Skin epidermis (tissue), 12 donors: ENCODE measurements around the gene SPSB3.
"Not testable (repeated sequence)": the region's sequence is repeated elsewhere in the genome, so short reads cannot be mapped to it uniquely, and the experiment has no call there.

ENCODE experiments used
- H3K27ac ChIP-seq, 21 experiments: fragments of 200-600 bp; sonication (generic) in 11 of 21; one replicate each; pipeline ENCODE4 v1.5.0; 2020; ENCODE audit warnings: mild to moderate bottlenecking in 3 of 21, inconsistent platforms in 2 of 21, moderate library complexity in 2 of 21
- H3K4me3 ChIP-seq, 7 experiments: fragments of 200-600 bp; sonication (generic) in 2 of 7; one replicate each; pipeline ENCODE4 v1.5.0; 2020; ENCODE audit warnings: inconsistent platforms in 2 of 7, mild to moderate bottlenecking in 2 of 7, moderate library complexity in 1 of 7

SPSB3 gene

DNA sequence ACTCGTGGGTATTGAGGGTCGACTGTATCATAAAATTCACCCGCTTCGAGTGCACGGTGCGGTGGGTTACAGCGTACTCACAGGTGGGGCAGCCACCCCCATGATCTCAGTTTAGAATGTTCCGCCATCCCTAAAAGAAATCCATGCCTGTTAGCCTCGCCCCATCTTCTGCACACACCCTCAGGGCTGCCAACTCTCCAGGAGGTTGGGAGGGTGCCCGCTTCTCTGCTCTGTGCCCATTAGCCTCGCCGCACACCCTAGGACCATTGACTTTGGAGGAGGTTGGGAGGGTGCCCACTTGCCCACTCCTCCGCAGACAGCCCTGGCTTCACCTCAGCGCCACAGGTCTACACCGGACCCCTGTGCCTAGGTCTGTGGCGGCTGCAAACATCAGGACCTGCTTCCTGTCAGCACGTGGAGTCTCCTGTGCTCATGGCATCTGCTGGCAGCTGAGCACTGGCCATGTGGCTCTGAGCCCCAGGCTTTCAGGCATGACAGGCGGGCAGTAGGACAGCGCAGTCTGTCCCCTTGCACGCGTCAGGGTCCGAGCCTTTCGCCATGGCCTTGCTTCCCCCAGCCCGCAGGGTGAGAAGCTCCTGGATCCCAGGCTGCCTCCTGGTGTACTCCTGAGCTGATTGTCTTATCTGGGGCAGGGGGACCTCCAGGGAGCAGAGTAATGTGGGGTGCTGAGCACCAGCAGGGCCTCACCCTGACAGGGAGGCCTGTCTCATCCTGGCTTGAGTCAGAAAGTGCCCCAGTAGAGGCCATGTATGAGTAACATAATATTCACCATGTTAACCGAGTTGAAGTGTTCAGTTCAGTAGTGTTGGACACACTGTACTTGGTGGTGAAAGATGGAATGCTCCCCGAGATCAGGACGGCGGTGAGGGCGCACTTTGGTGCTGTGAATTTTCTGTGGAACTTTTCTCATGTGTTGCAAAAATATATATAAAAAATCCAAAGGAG is 32.9 kb downstream of the SPSB3 start:
- Histone ChIP-seq H3K27ac (no peak overlapping the region), H3K4me3 (no peak overlapping the region)

- Histone ChIP-seq H3K27ac (no peak overlapping the region), H3K4me3 (no peak overlapping the region)
These were observed 34.4 kb downstream of the SPSB3 start for GRCh38 chr16:1747934-1748333.

DNA sequence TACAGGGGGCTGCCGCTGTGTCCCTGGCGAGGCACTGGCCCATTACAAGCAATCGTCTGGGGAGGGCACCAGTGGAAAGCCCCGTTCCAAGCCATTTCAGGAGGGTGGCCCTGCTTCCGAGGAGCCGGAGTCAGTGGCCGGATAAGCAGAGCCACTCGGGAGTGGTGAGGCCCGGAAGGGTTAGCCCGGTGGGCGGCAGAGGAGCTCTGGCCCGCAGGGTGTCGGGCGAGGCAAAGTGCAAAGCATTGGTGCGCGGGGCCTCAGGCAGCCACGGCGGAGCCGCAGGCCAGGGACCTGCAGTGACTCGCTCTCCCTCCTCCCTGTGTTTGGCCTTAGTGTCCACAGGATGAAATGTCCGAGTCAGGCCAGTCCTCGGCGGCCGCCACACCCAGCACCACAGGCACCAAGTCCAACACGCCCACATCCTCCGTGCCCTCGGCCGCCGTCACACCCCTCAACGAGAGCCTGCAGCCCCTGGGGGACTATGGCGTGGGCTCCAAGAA is 35.6 kb downstream of the SPSB3 start:
- no peak overlapping the region for H3K4me3 ChIP-seq
- peak overlapping the region in 1 of 21 experiments; percentile 68 for H3K27ac ChIP-seq

- Histone ChIP-seq H3K4me3 (no peak overlapping the region), H3K27ac (peak overlapping the region in 4 of 21 experiments; percentile 11 to 68 (median 36))
These were observed 36.3 kb downstream of the SPSB3 start for GRCh38 chr16:1745900-1746692.

- peak overlapping the region in 4 of 21 experiments; percentile 11 to 68 (median 36) for H3K27ac ChIP-seq
- H3K4me3 ChIP-seq: no peak overlapping the region
These were observed 37.0 kb downstream of the SPSB3 start for GRCh38 chr16:1745181-1745899.

GRCh38 chr16:1744338-1744840 is 38.0 kb downstream of the SPSB3 start:
- peak overlapping the region in 4 of 21 experiments; percentile 2 to 55 (median 31) for H3K27ac ChIP-seq
- H3K4me3 ChIP-seq: no peak overlapping the region

DNA sequence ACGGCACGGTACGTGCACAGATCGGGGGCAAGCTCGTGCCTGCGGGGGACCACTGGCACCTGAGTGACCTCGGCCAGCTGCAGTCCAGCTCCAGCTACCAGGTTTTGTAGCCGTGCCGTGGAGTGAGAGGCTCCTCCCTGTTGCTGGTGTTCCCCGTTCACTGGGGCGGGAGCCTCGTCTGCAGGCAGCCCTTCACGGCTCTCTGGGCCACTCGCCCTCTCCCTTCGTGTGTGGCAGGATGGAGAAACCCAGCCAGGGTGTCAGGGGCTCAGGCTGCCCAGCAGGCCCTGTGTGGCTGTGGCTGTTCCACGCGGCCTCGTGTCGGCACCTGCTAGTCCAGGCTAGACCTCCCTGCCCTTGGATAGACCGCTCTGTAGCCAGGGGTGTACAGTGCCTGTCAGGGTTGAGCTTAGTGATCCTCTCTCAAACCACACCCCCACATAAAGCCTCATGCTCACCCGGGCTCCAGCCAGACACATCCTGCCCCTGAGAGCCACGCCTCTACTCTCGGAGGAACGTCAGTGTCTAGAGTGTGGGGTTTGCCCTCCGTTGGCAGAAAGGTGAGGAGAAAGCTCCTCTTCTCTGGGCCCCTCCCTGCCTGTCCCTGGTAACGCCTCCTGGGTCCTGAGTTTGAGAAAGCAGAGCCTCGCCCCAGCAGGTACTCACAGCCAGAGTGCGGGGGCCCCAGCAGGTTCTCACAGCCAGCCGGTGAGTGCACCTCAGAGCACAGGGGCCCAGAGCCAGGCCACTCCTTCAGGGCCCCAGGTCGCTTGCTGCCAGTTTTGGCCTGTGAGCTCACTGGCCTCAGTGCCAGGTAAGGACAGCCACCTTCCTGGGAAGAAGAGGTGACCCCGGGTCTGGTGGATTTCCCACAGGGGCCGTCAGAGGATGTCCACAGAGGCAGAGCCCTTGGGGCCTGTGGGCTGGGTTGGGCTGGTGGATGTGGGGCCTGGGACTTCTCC is 38.7 kb downstream of the SPSB3 start:
- H3K4me3 ChIP-seq: no peak overlapping the region
- H3K27ac ChIP-seq: peak overlapping the region in 4 of 21 experiments; percentile 2 to 35 (median 17)

DNA sequence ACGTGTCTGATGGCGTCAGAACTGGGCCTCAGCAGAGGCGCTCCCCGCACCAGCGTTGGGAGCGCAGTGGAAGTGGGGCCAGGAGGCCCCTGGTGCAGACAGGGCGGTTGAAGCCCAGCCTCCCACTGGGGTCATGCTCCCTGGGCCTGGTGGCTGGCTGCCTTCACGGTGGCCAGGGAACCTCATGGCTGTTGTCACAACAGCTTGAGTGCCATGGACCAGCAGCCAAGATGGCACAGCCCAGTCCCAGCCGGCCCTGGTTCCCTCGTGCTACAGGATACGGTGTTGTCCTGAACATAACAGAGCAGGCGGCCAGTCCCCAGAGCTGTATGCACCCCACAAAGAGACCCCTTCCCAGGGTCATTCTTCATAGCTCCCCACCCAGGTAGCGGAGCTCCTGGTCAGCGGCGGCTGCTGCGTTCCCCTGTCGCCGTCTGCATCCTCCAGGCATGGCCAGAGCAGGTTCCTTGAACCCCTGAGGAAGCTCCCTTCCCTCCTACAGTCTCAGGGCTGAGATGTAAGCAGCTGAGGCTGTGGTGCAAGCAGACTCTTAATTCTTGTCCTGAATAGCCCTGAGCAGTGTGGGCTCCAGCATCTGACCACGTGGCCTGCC is 40.7 kb downstream of the SPSB3 start:
- Histone ChIP-seq H3K27ac (no peak overlapping the region), H3K4me3 (no peak overlapping the region)

DNA sequence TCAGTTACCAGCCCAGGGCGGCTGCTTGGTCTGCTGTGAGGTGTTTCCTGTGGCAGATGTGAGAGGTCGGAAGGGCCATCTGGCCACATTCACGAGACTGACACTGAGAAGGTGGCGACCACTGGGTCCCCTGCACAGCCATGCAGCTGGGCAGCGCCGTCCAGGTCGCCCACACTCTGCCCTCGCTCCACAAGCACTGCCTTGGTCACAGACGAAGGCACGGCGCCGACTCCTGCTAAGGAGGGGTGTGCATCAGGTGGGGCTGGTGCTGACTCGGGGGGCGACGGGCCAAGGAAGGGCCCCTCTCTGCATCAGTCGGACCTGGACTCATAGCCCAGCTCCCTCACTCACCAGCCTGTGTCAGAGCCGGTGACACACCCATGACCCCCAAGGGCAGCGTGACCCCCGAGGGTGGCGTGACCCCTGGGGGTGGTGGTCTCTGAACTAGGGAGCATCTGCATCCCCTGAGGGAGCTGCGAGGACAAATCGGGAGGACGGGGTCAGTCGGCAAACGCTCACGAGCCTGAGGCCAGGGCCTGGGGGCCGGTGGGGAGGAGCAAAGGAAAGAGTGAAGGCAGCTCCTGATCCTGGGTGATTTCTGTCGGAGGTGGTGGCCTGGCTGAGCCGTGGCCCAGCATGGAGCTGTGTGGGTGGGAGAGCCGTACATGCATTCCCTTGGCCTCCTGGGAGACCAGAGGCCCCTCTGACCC is 41.4 kb downstream of the SPSB3 start:
- H3K4me3 ChIP-seq: no peak overlapping the region
- H3K27ac ChIP-seq: no peak overlapping the region

GRCh38 chr16:1740234-1740633 is 42.1 kb downstream of the SPSB3 start:
- Histone ChIP-seq H3K27ac (no peak overlapping the region), H3K4me3 (no peak overlapping the region)

DNA sequence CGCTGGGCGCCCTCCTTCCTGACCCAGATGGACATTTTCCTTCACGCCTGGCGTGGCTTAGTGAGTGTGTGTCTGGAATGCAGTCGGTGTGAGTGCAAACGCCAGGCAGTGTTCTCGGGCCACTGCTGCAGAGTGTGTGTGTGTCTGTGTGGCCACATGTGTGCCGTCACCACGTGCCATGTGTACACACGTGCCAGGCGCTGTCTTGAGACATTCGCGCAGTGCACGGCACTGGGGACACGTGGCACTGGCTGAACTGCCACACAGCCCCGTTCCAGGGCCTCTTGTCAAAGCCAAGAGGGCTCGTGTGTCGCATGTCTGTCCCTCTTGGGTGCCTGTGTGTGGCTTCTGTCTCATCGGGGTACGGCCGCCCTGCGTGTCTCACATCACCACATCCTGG is 47.6 kb downstream of the SPSB3 start:
- Histone ChIP-seq H3K4me3 (no peak overlapping the region), H3K27ac (no peak overlapping the region)

DNA sequence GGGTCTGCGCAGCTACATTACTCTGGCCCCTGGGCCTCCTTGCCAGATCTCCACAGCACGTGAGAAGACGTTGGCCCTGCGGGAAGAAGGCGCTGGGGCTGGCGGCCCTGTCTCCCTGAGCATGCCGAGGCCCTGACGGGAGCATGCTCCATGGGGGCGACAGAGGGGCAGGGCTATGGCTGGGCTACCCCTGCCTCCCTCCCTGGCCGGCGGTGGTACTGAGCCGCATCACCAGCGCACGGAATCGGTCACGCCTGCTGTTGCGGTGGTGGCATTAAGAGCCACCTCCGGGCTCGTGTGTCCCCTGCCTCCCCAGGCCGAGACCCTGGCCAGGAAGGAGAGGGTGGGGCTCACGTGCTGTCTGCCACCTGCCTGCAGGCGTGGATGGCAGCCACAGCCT is 48.2 kb downstream of the SPSB3 start:
- H3K27ac ChIP-seq: no peak overlapping the region
- no peak overlapping the region for H3K4me3 ChIP-seq

GRCh38 chr16:1732551-1732987 is 49.8 kb downstream of the SPSB3 start:
- peak overlapping the region in 1 of 21 experiments; percentile 6 for H3K27ac ChIP-seq
- not testable (repeated sequence) for H3K4me3 ChIP-seq

DNA sequence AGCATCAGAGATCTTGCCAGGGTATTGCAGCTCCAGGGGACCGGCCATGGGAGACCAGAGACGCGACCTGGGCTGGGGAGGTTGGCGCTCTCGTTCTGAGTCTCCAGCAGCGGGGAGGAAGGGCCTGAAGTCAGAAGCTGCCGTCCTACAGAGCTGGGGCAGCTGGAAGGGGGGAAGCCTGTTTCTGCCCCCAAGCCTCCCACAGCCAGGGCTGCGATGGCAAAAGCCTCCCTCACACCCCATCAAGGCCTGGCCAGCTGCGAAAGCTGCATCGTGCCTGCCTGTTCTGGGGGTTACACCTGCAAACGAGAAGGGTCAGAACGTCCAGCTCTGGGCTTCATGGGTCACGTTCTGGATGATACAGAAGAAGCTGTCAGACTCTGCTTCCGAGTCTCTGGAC is 50.3 kb downstream of the SPSB3 start:
- H3K4me3 ChIP-seq: no peak overlapping the region
- H3K27ac ChIP-seq: peak overlapping the region in 2 of 21 experiments; percentile 1 to 50

DNA sequence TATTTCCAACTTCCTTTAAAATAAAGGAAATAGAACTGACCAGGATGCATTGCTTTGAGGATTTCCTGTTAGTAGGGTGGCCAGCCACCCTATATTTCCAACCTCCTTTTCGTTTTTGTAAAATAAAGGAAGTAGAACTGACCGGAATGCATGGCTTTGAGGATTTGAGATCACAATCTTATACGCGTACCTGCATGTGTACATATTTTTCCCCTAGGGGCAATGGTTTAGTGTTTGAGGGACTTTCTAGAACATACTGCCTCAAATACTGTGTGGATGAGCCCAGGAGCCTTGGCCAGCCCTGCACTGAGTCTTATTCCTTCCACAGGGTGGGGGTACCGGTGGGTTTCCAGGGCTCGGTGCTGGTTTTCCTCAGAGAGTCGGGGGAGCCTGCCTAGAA is 50.8 kb downstream of the SPSB3 start:
- Histone ChIP-seq H3K4me3 (no peak overlapping the region), H3K27ac (peak overlapping the region in 2 of 21 experiments; percentile 1 to 50)

- H3K27ac ChIP-seq: peak overlapping the region in 1 of 21 experiments; percentile 2
These were observed 51.3 kb downstream of the SPSB3 start for GRCh38 chr16:1731073-1731472.

DNA sequence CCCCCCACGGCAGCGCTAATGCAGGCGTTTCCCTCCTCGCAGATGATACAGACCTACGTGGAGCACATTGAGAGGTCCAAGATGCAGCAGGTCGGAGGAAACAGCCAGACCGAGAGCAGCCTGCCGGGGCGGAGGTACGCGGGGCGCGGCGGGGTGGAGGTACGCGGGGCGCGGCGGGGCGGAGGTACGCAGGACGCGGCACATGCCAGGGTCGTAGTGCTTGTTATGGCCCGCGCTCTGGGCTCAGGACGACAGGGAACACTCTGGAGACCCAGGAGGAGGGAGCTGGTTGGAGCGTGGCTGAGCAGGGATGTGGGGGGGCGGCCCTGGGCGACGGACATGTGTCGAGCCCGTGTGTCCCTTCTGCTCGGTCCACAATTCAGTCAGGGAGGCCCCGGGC is 52.9 kb downstream of the SPSB3 start:
- Histone ChIP-seq H3K27ac (no peak overlapping the region), H3K4me3 (no peak overlapping the region)

More at GRCh38 chr16:1731073-1731472, 51.3 kb downstream of the SPSB3 start:
- H3K4me3 ChIP-seq: no peak overlapping the region
